CD4-positive, alpha-beta T cell treated with Interleukin-21 for 1 hour (primary cell): ENCODE results near the gene BZW2.
"Not testable (repeated sequence)": the region's sequence is repeated elsewhere in the genome, so short reads cannot be mapped to it uniquely, and the experiment has no call there.

ENCODE experiments used
- DNase-seq: peaks from one replicate; pipeline ENCODE4 v3.0.0-alpha.2; 2020

The BZW2 gene

DNA sequence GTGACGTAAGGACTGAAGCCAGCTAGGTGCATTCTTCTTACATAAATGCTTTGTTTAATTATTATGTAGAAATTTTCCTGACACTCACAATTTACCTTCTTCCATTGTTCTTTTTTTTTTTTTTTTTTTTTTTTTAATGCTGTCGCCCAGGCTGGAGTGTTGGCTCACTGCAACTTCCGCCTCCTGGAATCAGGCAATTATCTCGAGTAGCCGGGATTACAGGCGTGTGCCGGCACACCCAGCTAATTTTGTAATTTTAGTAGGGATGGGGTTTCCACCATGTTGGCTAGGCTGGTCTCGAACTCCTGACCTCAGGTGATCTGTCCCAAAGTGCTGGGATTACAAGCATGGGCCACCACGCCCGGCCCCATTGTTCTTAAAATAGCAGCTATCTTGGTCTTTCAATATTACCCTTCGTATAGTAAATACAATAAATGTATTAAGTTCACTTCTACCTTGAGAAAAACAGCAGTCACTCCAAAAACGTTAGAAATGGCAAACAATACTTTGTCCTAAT lies 32.1 kb downstream of the BZW2 start:
- no peak for DNase-seq

DNA sequence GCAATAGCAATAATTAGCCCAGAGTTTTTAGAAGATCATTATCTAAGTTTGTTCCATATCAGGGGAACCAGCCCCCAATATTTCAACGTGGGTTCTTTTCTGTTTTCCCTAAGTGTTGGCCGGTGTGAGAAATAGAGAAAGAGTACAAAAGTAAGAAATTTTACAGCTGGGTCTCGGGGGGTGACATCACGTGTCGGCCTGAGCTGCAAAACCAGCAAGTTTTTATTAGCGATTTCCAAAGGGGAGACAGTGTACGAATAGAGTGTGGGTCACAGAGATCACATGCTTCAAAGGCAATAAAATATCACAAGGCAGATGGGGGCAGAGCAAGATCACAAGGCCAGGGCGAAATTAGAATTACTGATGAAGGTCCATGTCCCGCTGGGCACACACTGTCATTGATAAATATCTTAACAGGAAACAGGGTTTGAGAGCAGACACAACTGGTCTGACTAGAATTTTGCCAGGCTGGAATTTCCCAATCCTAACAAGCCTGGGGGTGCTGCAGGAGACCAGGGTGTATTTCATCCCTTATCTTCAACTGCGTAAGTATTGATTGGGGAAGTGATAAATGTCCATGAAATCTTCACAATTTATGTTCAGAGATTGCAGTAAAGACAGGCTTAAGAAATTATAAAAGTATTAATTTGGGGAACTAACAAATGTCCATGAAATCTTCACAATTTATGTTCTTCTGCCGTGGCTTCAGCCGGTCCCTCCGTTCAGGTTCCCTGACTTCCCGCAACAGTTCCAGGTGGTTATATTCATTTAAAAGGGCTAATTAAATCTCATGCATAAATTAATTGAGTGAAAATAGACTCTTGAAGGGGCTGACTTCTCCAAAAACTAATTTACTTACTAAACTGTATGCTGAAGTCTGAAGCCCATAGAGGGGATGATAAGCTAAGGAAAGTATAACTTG lies 32.9 kb downstream of the BZW2 start:
- DNase-seq, result not testable (repeated sequence)

DNA sequence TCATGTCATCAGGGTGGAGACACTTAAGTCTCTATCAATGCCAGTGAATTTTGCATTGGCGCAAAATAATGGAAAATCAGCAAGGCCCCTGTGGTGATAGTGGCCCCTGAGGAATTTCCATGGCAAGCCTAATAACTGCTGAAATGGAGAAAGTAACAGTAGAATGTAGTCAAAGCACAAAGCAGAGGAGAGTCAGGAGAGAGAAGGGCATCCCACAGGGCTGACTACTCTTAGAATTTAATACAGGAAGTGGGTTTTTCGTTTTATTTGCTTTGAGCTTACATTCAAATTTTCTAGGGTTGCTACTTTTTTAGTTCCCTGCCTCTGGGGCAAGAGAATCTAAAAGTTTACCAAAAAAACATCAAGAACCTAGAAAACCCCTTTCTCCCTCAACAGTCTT lies 39.0 kb downstream of the BZW2 start:
- peak; percentile 2 for DNase-seq

DNA sequence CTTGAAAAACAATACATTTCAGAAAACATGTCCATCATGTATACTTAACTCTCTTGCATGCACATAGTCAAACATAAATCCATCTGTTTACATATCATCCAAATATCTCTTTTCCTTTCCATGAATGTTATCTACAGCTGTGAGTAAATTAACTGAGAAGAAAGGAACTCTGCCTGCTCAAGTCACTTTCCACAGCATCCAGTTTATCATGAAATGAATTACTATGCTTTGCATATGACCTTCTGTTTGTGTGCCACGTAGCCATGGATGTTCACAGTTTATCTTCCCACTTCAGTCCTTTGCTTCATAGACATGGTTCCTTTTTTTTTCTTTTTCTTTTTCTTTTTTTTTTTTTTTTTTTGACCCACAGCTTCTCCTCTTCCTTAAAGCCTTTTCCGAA lies 39.6 kb downstream of the BZW2 start:
- no peak for DNase-seq

DNA sequence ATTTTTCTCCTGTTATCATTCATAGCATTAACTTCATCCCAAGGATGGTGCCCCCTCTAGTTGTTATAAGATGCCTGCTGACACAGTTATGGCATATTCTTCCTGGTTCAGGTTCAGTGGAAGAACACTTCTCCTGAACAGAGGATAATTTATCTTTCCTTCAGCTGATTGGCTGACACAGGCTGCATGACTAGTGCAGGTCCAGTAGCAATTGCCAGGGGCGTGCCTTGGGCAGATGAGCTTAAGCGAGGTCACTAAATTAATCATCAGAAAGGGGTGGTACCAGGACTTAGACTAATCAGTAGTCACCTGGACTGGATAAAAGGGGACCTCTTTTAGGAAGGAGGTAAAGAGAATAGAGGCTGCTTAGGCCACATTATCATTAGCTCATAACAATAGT lies 42.3 kb downstream of the BZW2 start:
- DNase-seq, result no peak

DNA sequence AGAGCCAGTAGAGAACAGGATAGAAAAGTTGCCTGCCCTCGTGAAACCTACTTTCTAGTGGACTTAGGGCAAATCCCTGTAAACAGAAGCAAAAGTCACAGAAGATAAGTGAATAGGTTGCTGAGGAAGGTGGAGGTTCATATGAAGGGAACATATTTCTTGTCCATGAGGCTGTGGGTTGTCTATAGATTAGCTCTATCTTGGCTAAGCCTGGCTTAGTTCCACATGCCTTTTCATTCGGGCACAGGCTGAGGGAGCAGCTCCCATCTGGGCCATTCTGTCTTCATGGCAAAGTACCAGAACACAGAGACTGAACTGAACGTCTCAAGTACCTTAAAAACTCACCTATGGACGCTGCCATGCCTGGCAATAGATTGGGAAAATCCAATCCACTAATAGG lies 45.3 kb downstream of the BZW2 start:
- DNase-seq, result no peak

DNA sequence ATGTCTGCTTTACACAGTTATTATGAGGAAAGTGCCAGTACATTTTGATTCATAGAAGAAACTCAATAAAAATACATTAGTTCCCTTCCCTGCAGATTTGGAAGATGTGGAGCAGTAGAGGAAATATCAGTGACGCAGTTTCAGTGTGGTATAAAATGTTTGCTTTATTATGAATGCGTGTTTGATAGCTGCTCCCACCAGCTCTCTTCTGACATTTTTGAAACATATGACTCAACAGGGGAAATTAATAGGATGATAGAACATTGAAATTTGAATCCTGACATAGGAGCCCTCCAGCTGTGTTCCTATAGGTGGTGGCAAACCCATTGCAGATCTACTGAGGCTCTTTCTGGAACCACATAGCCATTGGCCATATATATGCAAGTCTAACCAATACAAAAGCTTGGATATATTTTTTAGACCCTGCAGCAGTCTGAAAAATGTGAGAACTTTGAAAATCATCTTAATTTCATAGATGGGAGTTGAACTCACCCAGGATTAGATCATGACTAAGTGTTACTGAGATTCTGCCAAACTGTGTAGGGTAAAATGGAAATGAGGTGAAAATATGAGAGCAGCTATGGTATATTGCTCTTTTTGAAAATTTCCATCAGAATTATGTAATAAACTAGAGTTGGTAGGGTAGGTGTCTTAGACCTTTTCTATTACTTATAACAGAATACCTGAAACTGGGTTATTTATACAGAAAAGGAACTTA lies 47.8 kb downstream of the BZW2 start:
- DNase-seq, result no peak

DNA sequence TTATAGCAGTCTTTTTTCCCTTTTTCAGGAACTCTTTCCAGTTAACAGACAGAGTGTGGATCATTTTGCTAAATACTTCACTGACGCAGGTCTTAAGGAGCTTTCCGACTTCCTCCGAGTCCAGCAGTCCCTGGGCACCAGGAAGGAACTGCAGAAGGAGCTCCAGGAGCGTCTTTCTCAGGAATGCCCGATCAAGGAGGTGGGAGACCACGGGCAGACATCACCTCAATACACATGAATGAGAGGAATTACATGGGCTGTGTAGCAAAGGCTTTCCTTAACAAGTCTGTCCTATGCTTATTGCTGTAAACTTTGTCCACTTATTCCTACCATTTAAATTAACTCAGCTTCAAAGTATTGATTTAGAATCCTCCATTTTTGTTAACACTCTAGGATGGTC lies 48.8 kb downstream of the BZW2 start:
- DNase-seq, result no peak

DNA sequence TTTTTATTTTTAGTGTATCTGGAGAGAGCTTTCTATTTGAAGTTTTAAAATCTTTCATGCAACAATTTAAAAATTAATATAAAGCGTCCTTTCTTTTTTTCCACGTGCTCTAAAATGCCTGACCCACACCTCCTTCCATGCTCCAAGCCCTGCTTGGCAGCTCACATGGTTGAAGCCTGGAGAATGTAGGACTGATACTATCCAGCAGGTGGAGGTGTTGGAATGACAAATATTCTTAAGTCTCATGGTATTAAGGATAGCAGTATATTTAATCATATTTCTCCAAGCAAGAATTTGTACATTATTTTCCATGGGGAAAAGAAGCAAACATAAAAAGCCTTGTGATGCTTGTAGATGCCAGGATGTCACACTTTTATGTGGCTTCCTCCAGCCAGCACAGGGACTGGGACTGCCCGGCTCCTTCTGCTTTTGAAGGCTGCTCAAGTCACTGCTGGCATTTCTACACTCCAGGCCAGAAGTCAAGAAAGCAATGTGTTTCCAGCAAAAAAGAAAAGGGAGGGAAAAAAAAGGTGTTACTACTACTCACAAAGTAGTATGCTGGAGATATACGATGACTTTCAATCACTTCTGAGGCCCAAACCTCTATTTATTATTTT lies 49.7 kb downstream of the BZW2 start:
- peak; percentile 5 for DNase-seq

DNA sequence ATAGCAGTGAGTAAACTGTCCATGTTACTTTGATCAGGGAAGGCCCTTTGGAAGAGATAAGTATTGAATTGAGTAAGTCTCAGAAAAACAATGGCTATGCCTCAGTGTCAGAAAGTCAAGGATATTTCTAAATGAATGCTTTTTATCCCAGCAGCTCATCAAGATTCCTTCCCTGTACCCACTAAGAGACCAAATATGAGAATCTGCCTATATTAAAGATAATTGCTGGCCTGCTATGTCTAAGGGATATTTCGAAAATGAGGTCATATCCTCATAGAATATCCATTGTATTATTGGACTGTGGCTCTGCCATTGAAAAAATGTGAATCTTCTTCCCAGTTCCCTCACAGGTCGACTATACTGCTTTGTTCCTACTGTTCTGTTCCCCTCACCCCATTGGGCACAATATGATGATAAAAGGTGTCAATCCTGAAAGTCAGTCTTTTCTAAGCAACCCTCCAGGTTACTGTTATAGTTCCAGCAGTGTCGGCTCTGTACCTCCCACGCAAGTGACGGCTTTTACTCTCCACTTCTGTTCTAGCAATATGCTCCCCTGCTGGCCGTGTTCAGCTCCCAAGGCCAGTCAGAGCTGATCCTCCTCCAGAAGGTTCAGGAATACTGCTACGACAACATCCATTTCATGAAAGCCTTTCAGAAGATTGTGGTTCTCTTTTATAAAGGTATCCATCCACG lies 51.7 kb downstream of the BZW2 start:
- no peak for DNase-seq

DNA sequence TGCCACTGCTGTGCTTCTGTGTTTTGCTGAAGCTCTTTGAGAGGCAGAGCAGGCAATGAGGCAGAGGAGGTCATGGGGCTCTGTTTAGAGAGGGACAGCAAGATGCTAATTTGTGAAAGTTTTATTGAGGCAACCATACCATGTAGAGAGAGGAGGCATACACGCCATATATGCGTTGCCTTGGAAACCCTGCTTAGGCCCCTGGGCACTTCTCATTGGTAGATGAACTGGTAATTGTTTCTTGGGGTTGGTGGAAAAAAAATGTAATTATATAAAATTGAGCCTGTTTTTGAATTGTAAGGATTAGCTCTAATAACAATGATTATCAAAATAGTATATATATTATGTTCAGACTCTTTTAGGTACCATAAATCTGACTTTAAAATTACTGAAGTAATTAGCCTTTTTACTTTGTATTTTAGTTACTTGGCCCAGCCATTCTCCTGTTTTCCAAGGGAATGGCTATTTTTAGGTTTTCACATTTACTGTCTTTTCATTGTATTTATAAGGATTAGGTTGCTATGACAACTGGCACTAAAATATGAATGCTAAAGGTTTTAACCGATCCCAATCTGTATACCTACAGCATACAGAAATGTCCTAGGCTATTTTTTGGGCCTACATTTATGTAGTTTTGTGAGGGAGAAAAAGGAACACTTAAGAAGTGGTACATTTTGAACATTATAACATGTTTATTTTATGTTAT lies 52.4 kb downstream of the BZW2 start:
- no peak for DNase-seq

DNA sequence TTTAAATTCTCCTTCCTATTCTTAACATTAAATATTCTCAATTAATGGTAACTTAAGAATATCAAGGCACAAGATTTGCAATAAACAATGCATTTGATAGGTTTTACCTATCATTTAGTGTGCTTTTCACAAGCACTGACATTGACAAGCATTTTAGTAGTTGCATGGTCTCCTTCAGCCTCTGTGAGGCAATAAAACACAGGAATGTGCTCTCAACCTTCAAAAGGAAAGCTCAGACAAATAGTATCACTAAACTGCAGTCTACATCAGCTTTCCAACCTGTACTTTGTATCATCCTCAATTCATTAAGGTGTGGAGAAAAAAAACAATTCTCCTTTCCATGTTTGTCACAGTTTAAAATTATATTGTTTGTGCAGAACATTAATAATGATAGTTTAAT lies 56.5 kb downstream of the BZW2 start:
- no peak for DNase-seq

DNA sequence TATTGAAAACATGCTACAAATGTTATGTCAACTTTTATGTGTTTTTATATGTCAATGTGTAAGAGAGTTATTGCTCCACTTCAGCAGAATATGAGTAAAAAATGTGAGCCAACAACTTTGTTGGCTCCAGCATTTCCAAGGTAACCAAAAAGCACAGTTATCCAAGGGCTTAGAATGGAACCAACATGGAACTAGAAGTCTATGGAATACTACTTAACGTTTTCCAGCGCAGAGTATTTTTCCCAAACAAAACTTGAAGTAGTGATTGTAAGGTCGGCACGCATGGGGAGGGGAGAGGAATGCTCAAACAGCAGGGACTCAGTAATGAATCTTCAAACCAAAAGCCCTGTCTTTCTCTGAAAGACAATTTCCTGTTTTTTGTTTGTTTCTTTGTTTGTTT lies 62.5 kb downstream of the BZW2 start:
- no peak for DNase-seq

DNA sequence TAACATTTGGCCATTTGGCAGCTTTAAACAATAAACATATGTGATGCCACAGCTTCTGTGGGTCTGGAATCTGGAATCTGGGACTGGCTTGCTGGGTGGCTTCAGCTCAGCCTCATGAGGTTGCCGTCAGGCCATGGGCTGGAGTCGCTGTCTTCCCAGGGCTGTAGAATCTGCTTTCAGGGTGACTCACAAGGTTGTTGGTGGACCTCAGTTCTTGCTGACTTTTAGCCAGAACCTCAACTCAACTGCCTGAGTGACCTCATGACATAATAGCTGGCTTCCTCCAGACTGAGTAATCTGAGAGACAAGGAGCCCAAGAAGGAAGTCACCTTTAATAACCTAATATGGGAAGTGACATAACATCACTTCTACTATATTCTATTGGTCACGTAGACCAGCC lies 63.0 kb downstream of the BZW2 start:
- DNase-seq, result no peak

DNA sequence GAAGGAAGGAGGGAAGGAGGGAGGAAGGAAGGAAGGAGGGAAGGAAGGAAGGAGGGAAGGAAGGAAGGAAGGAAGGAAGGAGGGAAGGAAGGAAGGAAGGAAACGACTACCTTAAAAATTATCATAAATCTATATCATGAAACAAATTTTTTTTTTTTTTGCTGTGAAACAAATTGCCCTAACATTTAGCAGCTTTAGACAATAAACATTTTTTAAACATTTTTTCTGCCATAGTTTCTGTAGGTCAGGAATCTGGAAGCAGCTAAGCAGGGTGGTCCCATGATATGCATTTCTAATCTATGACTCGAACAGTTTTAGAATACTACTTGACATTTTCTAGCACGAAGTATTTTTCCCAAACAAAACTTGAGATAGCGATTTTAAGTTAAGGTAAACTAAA lies 64.7 kb downstream of the BZW2 start:
- no peak for DNase-seq

DNA sequence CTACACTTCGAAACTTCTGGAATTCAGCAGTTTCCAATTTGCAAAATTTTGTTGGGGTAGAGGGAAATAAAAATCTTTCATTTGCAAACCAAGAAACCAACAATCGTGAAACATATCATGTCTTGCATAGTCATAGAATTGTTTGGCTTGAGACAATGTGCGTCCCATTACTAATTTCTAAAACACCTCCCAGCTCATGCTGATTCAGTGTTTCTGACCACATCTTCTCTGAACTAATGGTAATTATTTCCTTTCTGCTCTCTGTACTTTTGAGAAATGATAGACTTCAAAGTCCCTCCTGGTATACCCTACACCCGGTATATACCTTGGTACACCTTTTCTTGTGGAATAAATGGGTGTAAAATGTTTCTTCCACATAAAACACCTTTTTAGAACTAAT lies 65.7 kb downstream of the BZW2 start:
- no peak for DNase-seq

DNA sequence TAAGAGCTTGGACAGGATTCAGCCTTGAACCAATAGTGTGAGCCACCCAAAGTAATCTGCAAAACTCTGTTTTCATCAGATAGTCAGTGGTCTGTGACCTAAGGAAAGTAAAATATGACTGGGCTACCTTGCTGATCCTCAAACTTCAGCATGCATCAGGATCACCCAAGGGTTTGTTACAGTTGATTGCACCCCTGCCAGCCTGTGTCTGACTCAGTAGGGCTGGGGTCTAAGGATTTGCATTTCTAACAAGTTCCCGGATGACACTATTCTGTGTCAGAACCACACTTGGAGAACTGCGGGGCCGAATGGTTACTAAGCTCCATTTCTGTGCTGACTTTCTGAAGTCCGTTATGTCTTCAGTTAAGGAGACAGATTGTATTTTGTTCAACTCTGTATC lies 66.9 kb downstream of the BZW2 start:
- no peak for DNase-seq

DNA sequence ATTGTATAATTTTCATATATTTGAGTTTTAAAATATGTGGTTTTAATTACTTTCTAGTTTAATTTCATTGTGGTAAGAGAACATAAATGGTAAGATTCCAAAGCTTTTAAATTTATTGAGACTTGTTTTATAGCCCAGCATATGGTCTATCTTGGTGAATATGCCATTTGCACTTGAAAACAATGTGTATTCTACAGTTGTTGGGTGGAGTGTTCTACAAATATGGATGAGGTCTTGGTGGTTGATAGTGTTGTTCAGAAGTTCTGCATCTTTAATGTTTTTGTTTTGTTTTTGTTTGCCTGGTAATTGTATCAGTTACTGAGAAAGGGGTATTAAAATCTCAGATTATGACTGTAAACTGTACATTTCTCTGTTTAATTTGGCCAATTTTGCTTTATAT lies 69.9 kb downstream of the BZW2 start:
- no peak for DNase-seq

DNA sequence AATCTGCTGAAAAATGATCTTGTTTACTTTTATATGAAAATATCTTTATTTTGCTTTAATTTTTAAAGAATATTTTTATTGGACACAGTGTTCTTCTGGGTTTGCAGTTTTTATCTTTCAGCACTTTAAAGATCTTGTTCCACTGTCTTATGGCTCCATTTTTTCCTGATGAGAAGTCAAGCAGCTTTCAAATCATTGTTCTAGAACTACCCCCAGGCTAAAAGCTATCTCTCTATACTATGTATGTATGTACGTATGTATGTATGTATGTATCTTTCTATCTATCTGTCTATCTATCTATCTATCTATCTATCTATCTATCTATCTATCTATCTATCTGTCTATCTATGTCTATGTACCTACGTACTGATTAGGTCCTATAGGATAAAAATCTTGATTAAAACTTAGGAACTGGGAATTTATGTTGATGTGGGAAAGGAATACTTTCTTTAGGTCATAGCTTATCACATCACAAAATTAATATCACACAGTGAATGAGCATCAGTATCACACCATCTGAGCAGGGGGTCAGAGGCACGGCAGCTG lies 72.2 kb downstream of the BZW2 start:
- DNase-seq, result no peak

DNA sequence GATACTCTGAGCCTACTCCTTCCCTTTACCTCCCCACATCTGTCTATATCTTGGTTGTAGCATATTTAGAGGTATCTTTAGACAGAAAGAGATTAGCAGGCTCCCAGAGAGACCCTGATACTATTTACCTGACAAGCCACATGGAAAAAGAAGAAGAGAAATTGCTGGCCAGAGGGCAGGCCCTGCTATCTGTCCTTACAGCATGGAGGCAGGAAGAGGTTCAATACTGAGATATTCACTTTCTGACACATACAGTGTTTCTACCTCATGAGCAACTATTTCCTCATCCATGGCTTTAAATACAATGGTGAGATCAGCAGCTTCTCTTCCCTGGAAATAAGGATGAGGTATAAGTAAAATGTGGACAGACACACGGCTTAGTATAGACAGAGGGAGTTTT lies 73.7 kb downstream of the BZW2 start:
- DNase-seq, result no peak

DNA sequence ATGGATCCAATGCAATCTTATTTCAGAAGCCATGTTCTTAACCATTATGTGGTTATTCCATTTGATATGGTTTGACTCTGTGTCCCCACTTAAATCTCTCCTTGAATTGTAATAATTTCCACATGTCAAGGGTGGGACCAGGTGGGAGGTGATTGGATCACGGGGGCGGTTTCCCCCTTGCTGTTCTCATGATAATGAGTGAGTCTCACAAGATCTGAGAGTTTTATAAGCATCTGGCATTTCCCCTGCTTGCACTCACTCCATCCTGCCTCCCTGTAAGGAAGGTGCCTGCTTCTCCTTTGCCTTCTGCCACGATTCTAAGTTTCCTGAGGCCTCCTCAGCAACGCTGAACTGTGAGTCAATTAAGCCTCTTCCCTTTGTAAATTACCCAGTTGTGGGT lies 75.6 kb downstream of the BZW2 start:
- no peak for DNase-seq

DNA sequence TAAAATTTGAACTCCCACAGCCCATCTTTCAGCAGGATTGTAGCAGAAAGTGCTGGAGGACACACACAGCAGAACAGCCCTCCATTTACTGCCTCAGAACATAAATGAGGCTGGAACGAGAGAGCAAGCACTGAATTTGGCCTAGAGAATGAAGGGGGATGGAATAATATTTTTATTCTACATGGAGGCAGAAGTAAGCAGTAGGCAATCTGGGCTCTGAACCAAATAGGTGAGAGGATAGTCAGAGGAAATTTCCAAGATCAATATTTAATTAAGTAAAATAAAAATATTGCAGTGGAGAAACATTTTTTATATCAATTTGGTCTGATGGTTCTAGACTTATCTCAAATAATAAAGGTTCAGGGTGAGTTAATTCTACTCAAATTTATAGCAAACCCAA lies 78.4 kb downstream of the BZW2 start:
- no peak for DNase-seq
